Measurements from ENCODE around the gene ZNF547. TPM values are rescaled to one million over a fixed set of nuclear protein-coding genes. Genes with fewer than 3 reads are reported as not detected.

The ZNF547 gene
- 2.0 and 3.9 TPM in 2 replicates for total RNA-seq

DNA sequence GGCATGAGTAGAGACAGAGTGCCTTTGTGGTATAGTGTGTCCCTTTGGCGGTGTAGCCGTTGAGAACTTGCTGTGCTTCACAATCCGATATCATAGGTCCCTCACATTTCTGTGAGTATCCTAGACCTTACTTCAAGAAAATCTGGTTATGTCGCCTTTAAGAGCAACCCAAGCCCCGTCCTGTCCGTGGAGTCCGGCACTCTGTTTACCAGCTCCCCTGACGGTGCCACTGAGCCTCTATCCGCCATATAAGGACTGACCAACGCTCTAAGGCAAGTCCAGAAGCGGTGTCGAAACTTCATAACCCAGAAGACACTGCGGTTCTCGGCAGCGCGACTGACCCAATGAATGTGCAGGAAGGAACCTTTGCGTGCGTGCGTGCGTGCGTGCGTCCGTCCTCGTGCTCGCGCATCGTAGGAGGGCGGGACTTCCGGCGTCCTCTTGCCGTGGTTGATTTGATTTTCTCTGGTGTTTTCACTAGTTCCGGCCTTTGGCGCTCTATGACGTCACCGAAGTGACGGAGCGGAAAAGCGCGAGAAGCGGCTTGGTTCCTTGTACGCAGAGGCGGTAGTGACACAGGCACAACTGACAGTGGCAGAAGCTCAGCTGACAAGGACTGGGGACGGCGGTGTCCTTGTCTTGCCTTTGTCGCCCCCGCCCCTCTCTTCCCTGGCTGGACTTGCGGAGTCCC lies at the start of gene ZNF547, which contains the start of gene TRAPPC2B:
ZNF547 (plus strand) TSS at position 555 of the 691 bp plus-strand sequence. CDS start 5,005 bp downstream, outside the sequence.
TRAPPC2B (plus strand) TSS at position 555 of the 691 bp plus-strand sequence. CDS start 1,283 bp downstream, outside the sequence.
- intact Hi-C loops (cut with micrococcal nuclease), result loop anchor here (1.0 to 5.0 kb wide), 21 partner anchors 12 to 1077 kb away; partner anchors contain the start of genes RPS5, ZNF132, ZNF134 and ZNF17

DNA sequence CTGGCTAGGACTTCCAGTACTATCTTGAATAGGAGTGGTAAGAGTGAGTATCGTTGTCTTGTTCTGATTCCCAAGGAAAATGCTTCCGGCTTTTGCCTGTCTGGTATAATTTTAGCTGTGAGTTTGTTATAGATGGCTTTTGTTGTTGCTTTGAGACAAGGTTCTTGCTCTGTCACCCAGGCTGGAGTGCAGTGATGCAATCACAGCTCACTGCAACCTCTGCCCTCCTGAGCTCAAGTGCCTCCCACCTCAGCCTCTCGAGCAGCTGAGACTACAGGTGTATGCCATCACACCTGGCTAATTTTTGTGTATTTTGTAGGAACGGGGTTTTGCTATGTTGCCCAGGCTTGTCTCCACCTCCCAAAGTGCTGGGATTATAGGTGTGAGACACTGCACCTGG lies 49.2 kb upstream of the ZNF547 start:
- intact Hi-C loops (cut with micrococcal nuclease), result no loop called here

DNA sequence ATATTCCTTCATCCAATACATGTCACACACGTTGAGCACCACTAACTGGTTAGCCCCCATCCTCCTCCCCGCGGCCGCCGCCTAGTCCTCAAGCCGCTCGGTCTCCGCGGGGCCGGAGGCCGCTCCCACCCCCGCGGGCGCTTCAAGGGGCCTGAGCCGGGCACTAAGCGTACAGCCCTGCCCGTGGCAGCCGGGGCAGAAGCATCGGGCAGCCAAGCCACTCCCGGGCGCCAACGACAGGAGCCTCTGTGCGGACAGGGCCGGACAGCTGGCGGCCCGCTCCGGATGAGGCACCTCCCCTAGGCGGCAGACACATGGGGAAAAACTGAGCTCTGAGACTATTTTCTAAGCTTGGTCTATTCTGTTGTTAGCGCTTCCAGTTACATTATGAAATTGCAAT lies 45.8 kb upstream of the ZNF547 start:
- intact Hi-C loops (cut with micrococcal nuclease), result no loop called here

DNA sequence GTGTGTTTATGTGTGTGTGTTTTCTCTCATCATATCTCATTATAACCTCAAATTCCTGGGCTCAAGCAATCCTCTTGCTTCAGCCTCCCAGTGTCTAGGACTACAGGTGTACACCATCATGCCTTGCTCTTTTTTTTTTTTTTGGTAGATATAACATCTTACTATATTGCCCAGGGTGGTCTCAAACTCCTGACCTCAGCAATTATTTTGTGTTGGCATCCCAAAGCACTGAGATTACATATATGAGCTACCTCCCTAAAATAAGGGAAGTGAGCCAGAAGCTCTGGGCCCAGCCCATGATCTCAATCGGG lies 43.5 kb upstream of the ZNF547 start:
- intact Hi-C loops (cut with micrococcal nuclease), result loop anchor here (1.0 kb wide), 8 partner anchors 31 to 128 kb away; partner anchors contain the start of genes TRAPPC2B, ZNF17, ZNF304 and ZNF460

DNA sequence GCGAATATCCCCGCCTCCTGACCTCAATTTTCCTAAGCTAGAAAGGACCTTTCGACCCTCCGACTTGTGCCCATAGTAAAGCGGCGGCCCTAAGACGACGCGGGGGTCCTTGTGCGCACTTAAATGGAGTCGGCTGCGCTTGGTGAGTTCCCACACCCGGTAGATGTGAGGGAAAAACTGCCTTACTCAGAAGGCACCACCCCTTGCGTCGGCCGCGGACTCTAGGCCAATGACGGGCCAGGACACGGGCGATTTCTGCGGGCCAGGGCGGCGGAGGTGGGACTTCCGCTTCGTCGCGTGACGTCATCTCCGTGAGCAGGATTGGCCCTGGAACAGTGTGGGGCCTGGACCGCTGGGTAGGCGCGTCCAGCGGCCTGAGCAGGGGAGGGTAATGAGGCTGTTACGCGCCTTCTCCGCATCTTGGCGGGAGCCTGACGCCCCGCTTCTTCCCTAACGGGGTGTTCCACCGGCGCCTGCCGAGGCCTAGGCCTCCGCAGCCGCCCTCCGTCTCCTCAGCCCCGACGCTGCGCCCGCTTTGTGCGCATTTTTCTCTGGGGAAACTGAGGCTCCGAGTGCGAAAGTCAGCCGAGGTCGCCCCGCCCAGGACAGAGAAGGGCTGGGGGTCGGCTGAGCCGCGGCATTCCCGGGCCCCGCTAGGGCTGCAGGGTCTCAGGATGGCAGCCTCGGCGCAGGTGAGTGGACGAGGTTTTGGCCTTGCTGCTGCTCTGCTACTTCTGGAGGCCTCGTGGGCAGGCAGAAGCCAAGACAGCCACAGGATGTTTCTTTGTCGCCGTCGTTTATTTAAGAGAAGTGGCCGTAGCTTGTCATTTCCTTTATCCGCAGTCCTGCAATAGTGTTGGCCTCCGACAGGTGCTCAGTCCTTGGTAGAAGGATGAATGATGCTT lies 42.9 kb upstream of the ZNF547 start, which contains the start of gene ZNF543:
ZNF543 (plus strand) TSS at position 293 of the 905 bp plus-strand sequence; CDS start at position 675, 382 bp downstream.
- intact Hi-C loops (cut with micrococcal nuclease), result loop anchor here (1.0 kb wide), 8 partner anchors 31 to 128 kb away; partner anchors contain the start of genes TRAPPC2B, ZNF17, ZNF304 and ZNF460

DNA sequence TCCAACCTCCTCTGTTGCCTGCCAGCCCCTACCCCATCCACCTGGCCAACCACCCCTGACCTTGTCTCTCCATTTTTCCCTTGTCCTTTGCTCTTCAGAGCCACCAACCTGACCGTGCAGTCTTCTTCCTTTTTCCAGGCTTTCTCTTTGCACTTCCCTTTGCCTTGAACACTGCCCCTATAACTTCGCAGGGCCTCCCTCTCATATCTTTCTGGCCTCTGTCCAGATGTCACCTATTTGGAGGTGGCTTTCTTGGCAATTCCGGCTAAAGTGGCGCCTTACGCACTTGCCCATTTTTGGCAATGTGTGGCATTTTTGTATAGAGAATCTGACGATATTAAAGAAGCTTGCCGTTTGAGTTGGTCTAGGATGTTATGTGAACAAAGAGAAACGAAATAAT lies 42.2 kb upstream of the ZNF547 start:
- intact Hi-C loops (cut with micrococcal nuclease), result no loop called here

DNA sequence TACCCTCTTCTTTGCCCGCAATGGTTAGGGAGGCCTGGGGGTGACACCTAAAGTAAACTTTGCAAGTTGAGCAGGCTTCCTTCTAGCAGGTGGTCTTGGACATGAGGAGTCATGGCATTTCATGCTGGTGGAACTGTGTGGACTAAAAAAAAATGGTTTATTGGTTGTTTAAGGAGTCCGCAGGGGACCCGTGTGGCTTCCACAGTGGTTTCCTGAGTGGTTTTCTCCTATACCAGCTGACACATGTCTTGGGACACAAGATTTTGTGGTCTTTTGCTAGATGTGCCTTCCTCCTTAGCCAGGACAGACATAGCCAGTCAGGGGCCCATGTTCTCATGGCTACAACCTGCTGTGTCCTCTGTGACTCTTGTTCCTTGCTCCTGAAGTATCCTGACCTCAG lies 41.6 kb upstream of the ZNF547 start:
- intact Hi-C loops (cut with micrococcal nuclease), result no loop called here

DNA sequence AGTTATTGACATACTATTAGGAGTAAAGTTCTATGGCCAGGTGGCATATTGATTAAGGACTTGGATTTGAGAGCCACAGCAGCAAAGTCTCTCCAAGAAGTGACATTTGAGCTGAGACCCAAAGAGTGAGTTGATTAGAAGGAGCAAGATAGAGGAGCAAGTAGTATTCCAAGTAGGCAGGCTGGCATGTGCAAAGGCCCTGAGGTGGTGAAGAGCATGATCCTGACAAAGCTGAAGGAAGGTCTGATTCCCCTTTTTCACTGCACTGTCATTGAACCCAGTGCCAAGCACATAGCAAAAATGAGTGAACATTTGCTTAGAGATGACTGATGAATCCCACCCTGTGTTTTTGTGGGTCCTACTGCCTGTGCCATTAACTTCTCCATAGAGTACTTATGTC lies 38.4 kb upstream of the ZNF547 start:
- intact Hi-C loops (cut with micrococcal nuclease), result no loop called here

DNA sequence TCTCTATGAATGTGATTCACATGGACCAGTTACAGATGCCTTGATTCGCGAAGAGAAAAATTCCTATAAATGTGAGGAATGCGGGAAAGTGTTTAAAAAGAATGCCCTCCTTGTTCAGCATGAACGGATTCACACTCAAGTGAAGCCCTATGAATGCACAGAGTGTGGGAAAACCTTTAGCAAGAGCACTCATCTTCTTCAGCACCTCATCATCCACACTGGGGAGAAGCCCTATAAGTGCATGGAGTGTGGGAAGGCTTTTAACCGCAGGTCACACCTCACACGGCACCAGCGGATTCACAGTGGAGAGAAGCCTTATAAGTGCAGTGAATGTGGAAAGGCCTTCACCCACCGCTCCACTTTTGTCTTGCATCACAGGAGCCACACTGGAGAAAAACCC lies 35.4 kb upstream of the ZNF547 start:
- intact Hi-C loops (cut with micrococcal nuclease), result no loop called here

DNA sequence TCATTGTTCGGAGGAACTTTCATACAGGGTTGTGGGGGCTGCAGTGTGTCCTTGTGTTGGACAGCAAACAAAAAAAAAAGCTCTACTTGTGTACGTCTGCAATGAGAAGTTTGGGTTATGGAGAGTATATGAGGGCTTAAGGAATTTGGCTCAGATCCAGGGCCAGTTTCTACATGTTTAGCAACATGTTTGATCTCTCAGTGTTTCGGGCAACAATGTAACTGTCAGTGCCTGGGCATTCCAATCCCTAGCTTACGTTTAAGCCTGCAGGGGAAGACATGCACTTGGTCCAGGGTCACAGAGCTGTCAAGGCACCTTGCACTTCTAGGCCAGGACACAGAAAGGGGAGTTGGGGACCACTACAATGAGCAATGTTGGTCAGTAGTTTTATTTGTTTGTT lies 29.2 kb upstream of the ZNF547 start:
- intact Hi-C loops (cut with micrococcal nuclease), result no loop called here

DNA sequence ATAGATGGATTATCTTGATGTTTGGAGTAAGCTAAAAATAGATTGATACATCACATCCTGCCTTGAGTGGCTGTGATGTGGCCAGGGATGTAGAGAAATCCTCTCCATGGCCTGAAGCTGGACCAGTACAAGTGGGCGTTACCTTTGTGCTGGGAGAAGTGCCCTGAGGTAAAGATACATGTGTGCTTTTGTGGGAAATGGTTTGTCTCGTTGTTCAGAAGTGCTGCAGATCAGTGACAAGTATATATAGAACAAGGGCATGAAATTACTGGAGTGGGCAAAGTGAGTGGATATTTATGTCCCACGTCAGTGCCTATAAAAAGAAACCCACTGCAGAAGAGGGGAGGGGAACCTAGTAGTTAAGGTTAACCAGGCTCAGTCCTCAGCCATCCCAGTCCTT lies 24.5 kb upstream of the ZNF547 start:
- intact Hi-C loops (cut with micrococcal nuclease), result no loop called here

DNA sequence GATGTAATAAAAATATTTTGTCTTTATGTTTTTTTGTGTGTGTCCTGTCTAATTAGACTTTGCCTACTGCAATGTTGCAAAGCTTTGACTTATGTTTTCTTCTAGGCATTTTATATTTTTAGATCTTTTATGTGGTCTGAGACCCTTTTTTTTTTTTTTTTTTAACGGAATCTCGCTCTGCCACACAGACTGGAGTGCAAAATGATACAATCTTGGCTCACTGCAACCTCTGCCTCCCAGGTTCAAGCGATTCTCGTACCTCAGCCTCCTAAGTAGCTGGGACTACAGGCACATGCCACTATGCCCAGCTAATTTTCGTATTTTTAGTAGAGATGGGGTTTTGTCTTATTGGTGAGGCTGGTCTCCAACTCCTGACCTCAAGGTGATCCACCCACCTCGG lies 20.8 kb upstream of the ZNF547 start:
- intact Hi-C loops (cut with micrococcal nuclease), result no loop called here

DNA sequence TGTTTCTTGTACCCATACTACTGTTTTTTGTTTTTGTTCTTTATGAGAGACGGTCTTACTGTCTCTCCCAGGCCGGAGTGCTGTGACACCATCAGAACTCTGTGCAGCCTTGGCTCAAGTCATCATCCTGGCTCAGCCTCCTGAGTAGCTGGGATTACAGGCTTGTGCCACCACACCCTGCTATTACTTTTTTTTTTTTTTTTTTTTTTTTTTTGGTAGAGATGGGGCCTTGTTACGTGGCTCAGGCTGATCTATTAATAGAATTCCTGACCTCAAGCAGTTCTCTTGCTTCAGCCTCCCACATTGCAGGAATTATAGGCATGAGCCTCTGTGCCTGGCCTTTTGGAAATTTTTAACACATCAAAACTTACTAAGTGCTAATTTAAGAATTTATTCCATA lies 15.2 kb upstream of the ZNF547 start:
- intact Hi-C loops (cut with micrococcal nuclease), result no loop called here

DNA sequence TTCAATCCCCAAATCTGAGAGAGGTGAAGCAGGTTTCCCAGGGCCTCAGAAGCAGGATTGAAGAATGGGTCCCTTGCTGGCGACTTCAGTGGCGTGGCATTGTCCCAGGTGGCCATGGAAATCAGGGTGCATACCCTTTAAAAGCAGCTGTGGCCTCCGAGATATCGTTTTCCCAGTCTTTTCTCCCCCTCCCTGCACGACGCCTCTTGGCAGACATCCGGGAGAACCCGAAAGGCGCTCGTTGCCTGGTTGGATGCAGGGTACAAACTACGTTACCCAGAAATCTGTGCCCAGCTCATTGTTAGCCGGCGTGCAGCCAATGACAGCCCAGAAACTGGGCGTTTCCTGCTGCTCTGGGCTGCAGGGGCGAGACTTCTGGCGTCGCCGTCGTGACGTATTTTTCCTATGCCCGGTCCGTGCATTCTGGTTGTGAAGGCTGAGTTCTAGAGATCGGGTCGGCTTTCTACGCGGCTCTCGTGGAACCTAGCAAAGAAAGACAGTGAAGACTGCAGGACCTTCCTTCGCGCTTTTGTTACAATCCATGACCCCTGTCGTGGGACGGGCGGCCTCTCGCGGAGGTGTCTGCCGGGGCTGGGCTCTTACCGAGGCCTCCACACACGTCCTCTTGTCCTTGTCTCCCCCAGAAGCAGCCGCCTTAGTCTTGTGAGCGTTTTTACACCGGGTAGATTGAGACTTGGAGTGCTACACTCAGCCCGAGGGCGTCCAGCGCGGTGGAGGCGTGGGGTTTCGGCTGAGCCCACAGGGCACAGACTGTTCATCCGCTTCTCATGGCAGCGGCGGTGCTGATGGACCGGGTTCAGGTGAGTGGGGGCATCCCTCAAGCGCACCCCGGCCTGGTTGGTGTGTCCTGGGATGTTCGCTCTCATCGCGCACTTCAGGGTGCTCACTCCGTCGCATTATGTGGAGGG lies 12.2 kb upstream of the ZNF547 start, which contains the start of gene ZNF304:
ZNF304 (plus strand) TSS at position 395 of the 929 bp plus-strand sequence; CDS start at position 789, 394 bp downstream.
- intact Hi-C loops (cut with micrococcal nuclease), result loop anchor here (1.0 to 5.0 kb wide), 14 partner anchors 12 to 1089 kb away; partner anchors contain the start of genes ERVK3-1, TRAPPC2B, ZNF132 and ZNF17

DNA sequence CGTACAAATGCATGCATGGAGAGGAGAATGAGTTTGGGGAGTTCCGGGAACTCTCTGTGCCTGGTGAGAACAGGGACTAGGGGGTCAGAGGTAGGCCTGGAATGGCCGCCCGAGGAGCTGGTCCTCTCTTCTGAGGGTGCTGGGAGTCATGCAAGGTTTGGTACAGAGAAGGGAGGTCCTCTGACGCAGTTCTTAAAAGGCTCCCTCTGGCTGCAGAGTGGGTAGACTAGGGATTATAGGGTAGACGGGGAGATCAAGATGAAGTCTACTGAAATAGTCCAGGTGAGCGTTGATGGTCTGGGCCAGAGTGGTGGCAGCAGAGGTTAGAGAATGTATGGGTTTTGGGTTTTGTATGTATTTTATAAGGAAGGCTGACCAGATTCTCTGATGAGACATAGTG lies 11.5 kb upstream of the ZNF547 start:
- intact Hi-C loops (cut with micrococcal nuclease), result loop anchor here (1.0 to 5.0 kb wide), 12 partner anchors 11 to 1088 kb away; partner anchors contain the start of genes ERVK3-1, TRAPPC2B, ZNF132 and ZNF17

DNA sequence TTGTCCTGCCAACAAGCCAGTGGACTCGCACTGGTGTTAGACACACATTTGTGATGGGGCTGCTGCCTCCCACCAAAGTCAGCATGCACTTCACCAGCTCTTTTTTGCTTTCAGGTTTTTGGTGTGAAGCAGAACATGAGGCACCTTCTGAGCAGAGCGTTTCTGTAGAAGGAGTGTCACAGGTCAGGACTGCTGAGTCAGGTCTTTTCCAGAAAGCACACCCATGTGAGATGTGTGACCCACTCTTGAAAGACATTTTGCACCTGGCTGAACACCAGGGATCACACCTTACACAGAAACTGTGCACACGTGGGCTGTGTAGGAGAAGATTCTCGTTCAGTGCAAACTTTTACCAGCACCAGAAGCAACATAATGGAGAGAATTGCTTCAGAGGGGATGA lies 7.4 kb upstream of the ZNF547 start:
- intact Hi-C loops (cut with micrococcal nuclease), result no loop called here

DNA sequence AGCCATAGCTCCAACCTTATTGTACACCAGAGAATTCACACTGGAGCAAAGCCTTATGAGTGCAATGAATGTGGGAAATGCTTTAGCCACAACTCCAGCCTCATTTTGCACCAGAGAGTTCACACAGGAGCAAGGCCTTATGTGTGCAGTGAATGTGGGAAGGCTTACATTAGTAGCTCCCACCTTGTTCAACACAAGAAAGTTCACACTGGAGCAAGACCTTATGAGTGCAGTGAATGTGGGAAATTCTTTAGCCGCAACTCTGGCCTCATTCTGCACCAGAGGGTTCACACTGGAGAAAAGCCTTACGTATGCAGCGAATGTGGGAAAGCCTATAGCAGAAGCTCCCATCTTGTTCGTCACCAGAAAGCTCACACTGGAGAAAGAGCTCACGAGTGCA lies 5.9 kb upstream of the ZNF547 start:
- intact Hi-C loops (cut with micrococcal nuclease), result no loop called here

DNA sequence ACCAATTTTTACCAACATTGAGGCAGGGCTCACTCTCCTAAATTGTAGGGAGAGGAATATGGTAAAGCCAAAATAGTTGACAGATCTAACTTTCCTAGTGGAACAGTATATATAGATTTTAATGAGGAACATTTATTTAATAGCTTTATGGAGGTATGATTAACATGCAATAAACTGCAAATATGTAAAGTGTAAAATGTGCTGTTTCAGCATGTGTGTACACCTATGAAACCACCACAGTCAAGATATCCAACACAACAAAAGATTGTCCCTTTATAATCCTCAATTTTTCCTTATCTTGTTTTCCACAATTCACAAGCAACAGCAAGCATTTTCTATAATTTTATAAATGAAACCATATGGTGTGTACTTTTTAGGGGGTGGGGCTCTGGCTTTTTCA lies 4.1 kb upstream of the ZNF547 start:
- intact Hi-C loops (cut with micrococcal nuclease), result no loop called here

DNA sequence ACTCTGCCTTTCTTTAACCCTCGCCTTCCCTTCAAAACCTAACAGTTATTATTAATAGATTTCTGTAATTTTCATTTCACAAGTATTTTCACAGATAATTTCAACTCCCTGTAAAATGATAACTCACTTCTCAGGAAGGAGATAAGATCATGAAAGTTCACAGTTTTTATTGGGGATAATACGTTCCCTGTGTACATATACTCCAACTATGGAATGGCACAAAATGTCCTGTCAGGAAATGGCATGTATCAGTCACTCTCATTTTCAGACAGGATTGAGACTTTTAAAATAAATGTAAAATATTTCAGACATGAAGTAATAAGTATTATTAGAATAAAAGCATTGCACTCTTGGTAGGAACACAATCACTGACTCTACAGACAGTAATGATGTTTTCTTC lies 932 bp upstream of the ZNF547 start:
- intact Hi-C loops (cut with micrococcal nuclease), result loop anchor here (2.0 to 5.0 kb wide), 3 partner anchors 252 to 1018 kb away; partner anchors contain the start of genes ZNF134, ZNF582 and ZNF837

DNA sequence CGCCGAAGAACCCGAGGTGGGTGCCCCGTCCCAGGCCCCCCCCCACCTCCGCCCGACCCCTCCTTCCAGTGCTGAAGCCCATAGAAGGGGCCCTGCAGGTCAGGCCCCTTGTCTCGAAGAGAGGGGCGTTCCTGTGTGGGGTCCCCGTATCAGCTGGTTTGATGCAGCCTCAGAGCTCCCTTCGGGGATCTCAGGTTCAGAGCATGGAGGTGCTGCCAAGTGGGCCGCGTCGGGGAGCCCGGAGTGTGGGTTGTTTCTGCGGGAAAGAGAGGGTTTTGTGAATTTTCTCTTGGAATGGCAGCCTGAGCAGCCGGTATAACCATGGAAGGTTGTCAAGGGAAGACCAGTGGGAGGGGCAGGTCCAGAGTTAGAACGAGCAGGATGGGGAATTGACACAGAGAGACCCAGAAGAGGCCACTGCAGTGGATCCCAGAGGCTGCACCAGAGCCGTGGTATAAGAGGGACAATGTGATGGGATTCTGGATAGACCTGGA lies 384 bp downstream of the ZNF547 start:
- intact Hi-C loops (cut with micrococcal nuclease), result loop anchor here (1.0 to 5.0 kb wide), 21 partner anchors 12 to 1077 kb away; partner anchors contain the start of genes RPS5, ZNF132, ZNF134 and ZNF17
